K562 (cell line): ENCODE data around the gene TAF1D. TPM values are rescaled to one million over a fixed set of nuclear protein-coding genes. Genes with fewer than 3 reads are reported as not detected.

Experiments used
- ATAC-seq: fragments of 200-7000 bp; cut with Tn5 transposase; 3 replicates; pipeline ENCODE4 v1.9.1; 2020; ENCODE audit warnings: moderate library complexity
- BruUV-seq: library from RNA; stranded (reverse); fragments of 400-500 nt; replicated peaks from 2 replicates; lab custom pipeline; 2021; lab: Mats Ljungman, UMichigan
- CTCF ChIA-PET: fragments of 300-600 bp; formaldehyde crosslinking; extraction: SDS; loops from one replicate; lab custom pipeline; 2021; ENCODE audit warnings: low intra/inter-chr PET ratio; lab: Yijun Ruan, JAX
- POLR2A ChIA-PET: fragments of 300-600, 350-650 bp; sonication (Branson Sonifier 250); formaldehyde crosslinking; extraction: SDS; loops from one replicate; lab custom pipeline; 2021; ENCODE audit warnings: antibody characterized with exemption, inconsistent platforms; lab: Yijun Ruan, JAX
- DNase-seq, 4 experiments: peaks; one replicate each; pipeline versions ENCODE4 v3.0.0 to v3.0.0-alpha.2; 2011 to 2018; ENCODE audit warnings: low spot score in 3 of 4, mixed read lengths in 3 of 4; ENCODE audit errors: extremely low read depth in 1 of 4
- FAIRE-seq: peaks from 2 replicates; lab custom pipeline; 2011; peaks lifted over from hg19 to GRCh38; lab: Jason Lieb, UNC
- H2AFZ ChIP-seq: 2 replicates; pipeline ENCODE4 v1.6.0; 2011; ENCODE audit warnings: low read depth, low read length, control low read depth, inconsistent platforms
- H3K27ac ChIP-seq: fragments of 200-600 bp; 3 replicates; pipeline ENCODE4 v1.8.0; 2011; ENCODE audit warnings: low read depth, mild to moderate bottlenecking, control low read depth, inconsistent platforms, low read length, moderate library complexity, mixed read lengths; ENCODE audit errors: extremely low read depth
- H3K27me3 ChIP-seq, 2 experiments: fragments of 300-600 bp in 1 of 2; 2 replicates in 1 of 2; 3 replicates in 1 of 2; pipeline versions ENCODE4 v1.6.0 to v1.8.0; 2011; ENCODE audit warnings: inconsistent platforms in 2 of 2, low read length in 2 of 2, mild to moderate bottlenecking in 1 of 2, mixed read lengths in 1 of 2, moderate library complexity in 1 of 2; ENCODE audit not compliant: control insufficient read depth in 2 of 2, insufficient read depth in 2 of 2
- H3K36me3 ChIP-seq: fragments of 300-600 bp; 3 replicates; pipeline ENCODE4 v1.8.0; 2011; ENCODE audit warnings: mild to moderate bottlenecking, low read length, inconsistent platforms; ENCODE audit not compliant: control insufficient read depth, insufficient read depth
- H3K4me1 ChIP-seq, 2 experiments: fragments of 200-600 bp in 1 of 2; replicated peaks in 1 of 2; 2 replicates in 1 of 2; 3 replicates in 1 of 2; pipeline versions ENCODE4 v1.5.1 to v1.8.0; 2011; ENCODE audit warnings: inconsistent platforms in 2 of 2, low read length in 2 of 2, mild to moderate bottlenecking in 1 of 2, mixed read lengths in 1 of 2, moderate library complexity in 1 of 2; ENCODE audit not compliant: control insufficient read depth in 2 of 2, insufficient read depth in 2 of 2
- H3K4me2 ChIP-seq: 2 replicates; pipeline ENCODE4 v1.6.1; 2011; ENCODE audit warnings: low read length, control low read depth, inconsistent platforms, mixed read lengths; ENCODE audit not compliant: insufficient read depth
- H3K4me3 ChIP-seq: fragments of 200-600 bp; sonication (generic), shearing (Covaris generic); 2 replicates; pipeline ENCODE4 v1.5.1; 2016; ENCODE audit warnings: control low read depth, inconsistent platforms
- H3K79me2 ChIP-seq: fragments of 200-600 bp; 3 replicates; pipeline ENCODE4 v1.8.0; 2011; ENCODE audit warnings: low read length, inconsistent platforms; ENCODE audit not compliant: control insufficient read depth, insufficient read depth
- H3K9ac ChIP-seq, 2 experiments: 2 replicates each; pipeline versions ENCODE4 v1.6.0 to v1.6.1; 2011; ENCODE audit warnings: low read depth in 2 of 2, low read length in 2 of 2, control low read depth in 1 of 2, inconsistent platforms in 1 of 2, mild to moderate bottlenecking in 1 of 2, mixed read lengths in 1 of 2; ENCODE audit not compliant: insufficient read depth in 1 of 2
- H3K9me1 ChIP-seq: one replicate; pipeline ENCODE4 v1.6.0; 2011; ENCODE audit warnings: inconsistent platforms, mild to moderate bottlenecking, low read length, moderate library complexity; ENCODE audit not compliant: control insufficient read depth, insufficient read depth
- H3K9me3 ChIP-seq: replicated peaks from 2 replicates; pipeline ENCODE4 v1.5.1; 2011; ENCODE audit warnings: low read depth, low read length, inconsistent platforms; ENCODE audit not compliant: control insufficient read depth, insufficient read depth
- H4K20me1 ChIP-seq: replicated peaks from 2 replicates; pipeline ENCODE4 v1.6.1; 2011; ENCODE audit warnings: low read length, inconsistent platforms, mixed read lengths; ENCODE audit not compliant: control insufficient read depth, insufficient read depth
- CBX1 ChIP-seq: sonication (generic); IDR thresholded peaks from 2 replicates; pipeline ENCODE4 v1.6.1; 2016; ENCODE audit warnings: antibody characterized with exemption, low read depth, mild to moderate bottlenecking
- CHD2 ChIP-seq: IDR thresholded peaks from 2 replicates; pipeline ENCODE4 v1.6.1; 2011; ENCODE audit warnings: low read depth, low read length
- KDM5B ChIP-seq: fragments of 200-600 bp; sonication (generic); IDR thresholded peaks from 2 replicates; pipeline ENCODE4 v1.6.1; 2012; ENCODE audit warnings: low read depth, mild to moderate bottlenecking, moderate library complexity, low read length, control low read depth, inconsistent platforms; ENCODE audit not compliant: insufficient replicate concordance
- KLF10 ChIP-seq: fragments of 250-450 bp; sonication (Bioruptor Pico); IDR thresholded peaks from 2 replicates; pipeline ENCODE4 v1.6.1; 2021; ENCODE audit warnings: matching md5 sums
- NBN ChIP-seq: fragments of 450-650 bp; IDR thresholded peaks from 2 replicates; pipeline ENCODE4 v1.6.1; 2016; ENCODE audit warnings: low read depth, mild to moderate bottlenecking
- POLR2G ChIP-seq: fragments of 200-400 bp; formaldehyde crosslinking; IDR thresholded peaks from 2 replicates; pipeline ENCODE4 v1.6.1; 2017; ENCODE audit warnings: low read depth, mild to moderate bottlenecking, antibody characterized with exemption, low read length, moderate library complexity
- RBFOX2 ChIP-seq: fragments of 200-400 bp; formaldehyde crosslinking; IDR thresholded peaks from 2 replicates; pipeline ENCODE4 v1.6.1; 2017; ENCODE audit warnings: low read depth, mild to moderate bottlenecking, low read length, moderate library complexity
- RFX1 ChIP-seq: fragments of 450-650 bp; IDR thresholded peaks from 2 replicates; pipeline ENCODE4 v1.6.1; 2016; ENCODE audit warnings: mild to moderate bottlenecking, moderate library complexity
- SIRT6 ChIP-seq: IDR thresholded peaks from one replicate; pipeline ENCODE4 v1.6.1; 2012; ENCODE audit warnings: low read depth, mild to moderate bottlenecking, control low read depth, inconsistent platforms, low read length, moderate library complexity
- SP2 ChIP-seq: IDR thresholded peaks from 2 replicates; pipeline ENCODE4 v1.6.1; 2011; ENCODE audit warnings: mild to moderate bottlenecking, low read depth, low read length, moderate library complexity; ENCODE audit not compliant: poor library complexity, severe bottlenecking; ENCODE audit errors: extremely low read depth
- ZFP36 ChIP-seq: fragments of 150-350 bp; IDR thresholded peaks from 2 replicates; pipeline ENCODE4 v1.6.1; 2018; ENCODE audit warnings: low read length, low read depth; ENCODE audit not compliant: partially characterized antibody
- ZNF134 ChIP-seq: fragments of 250-450 bp; sonication (Bioruptor Pico); conservative IDR thresholded peaks from 2 replicates; pipeline ENCODE4 v1.4.0; 2020
- ZNF232 ChIP-seq: sonication (generic); formaldehyde crosslinking; IDR thresholded peaks from 2 replicates; pipeline ENCODE4 v1.8.0; 2022; ENCODE audit warnings: mild to moderate bottlenecking, missing genetic modification reagents
- ZNF586 ChIP-seq: fragments of 450-650 bp; formaldehyde crosslinking; conservative IDR thresholded peaks from 2 replicates; pipeline ENCODE4 v1.4.0; 2020; ENCODE audit warnings: mild to moderate bottlenecking, moderate library complexity
- ZNF778 ChIP-seq: fragments of 450-650 bp; formaldehyde crosslinking; IDR thresholded peaks from 2 replicates; pipeline ENCODE4 v1.4.0; 2020; ENCODE audit warnings: mild to moderate bottlenecking, moderate library complexity
- WGBS: fragments of 100-300 bp; shearing (Covaris generic); methylation state at CpG from one replicate; pipeline ENCODE4 v1.1.6; 2016; ENCODE audit warnings: low coverage, mixed read lengths; ENCODE audit not compliant: insufficient coverage; ENCODE audit errors: missing lambda C conversion rate; 5-methylcytosine and 5-hydroxymethylcytosine counted together
- in situ Hi-C: fragments of 300-500 bp; cut with MboI; formaldehyde crosslinking; loops from 4 replicates; pipeline ENCODE4 v1.15.0; 2018; ENCODE audit warnings: inconsistent platforms, mixed read lengths
- intact Hi-C: fragments of 100-400 bp; cut with micrococcal nuclease; formaldehyde crosslinking; loops from 2 replicates; pipeline ENCODE4 v1.14.2; 2022
- polyA plus RNA-seq, 8 experiments: library from polyadenylated mRNA; depleted of rRNA in 4 of 8; stranded (reverse) in 5 of 8; unstranded in 3 of 8; fragments of >200 nt; fragmentation: Nextera tagmentation in 2 of 8; fragmentation: Illumina TruSeq in 1 of 8; extraction: Ambion mirVana in 2 of 8; extraction: Trizol in 1 of 8; gene quantifications; 2 replicates each; pipeline versions ENCODE4 v1.2.1 to v1.2.3, GENCODE V29; 2011 to 2014; ENCODE audit warnings: inconsistent platforms in 1 of 8, missing spikeins in 1 of 8
- total RNA-seq, 7 experiments: library from RNA; depleted of rRNA in 6 of 7; stranded (reverse); fragments of >200 nt in 6 of 7; fragmentation: Illumina TruSeq in 2 of 7; extraction: Trizol in 2 of 7; gene quantifications; 2 replicates each; pipeline versions ENCODE4 v1.2.1 to v1.2.3, GENCODE V29; 2011 to 2021; ENCODE audit warnings: low replicate concordance in 1 of 7
- TF ChIP-seq, protein P1 (sequence below): sonication (generic); formaldehyde crosslinking; IDR thresholded peaks from 2 replicates; pipeline ENCODE4 v1.8.1; 2023; ENCODE audit warnings: mild to moderate bottlenecking, missing genetic modification reagents

Gene TAF1D
- total and polyA plus RNA-seq, 9 of the 15 experiments (the other 6 are each of a cell fraction or from before 2014, with no cell fraction given), result 122 to 347 (median 250) TPM

DNA sequence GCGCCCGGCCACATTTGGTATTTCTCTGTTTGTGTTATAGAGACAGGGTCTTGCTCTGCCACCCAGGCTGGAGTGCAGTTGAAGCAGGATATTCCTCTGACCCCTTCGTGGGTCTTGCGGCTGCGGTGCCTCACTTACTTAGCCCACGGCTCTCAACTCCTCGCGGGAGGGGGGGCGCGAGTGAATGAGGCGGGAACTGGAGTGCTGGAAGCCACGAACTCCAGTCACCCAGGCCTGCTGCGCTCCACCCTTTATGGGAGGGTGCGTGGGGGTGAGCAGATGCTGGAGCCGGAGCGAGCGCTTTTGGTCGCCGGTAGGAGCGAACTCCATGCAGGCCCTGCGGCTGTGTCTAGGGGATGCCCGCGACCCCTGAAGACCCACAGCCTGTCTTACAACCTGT is 2.0 kb upstream of the TAF1D start:
- H2AFZ ChIP-seq, result no peak overlapping the region
- FAIRE-seq (no peak), DNase-seq (peak in 2 of 4 experiments; percentile 26 to 32), ATAC-seq (no peak)
- intact Hi-C loops, result no loop called here
- no peaks in the 10 kb centered on the region for H3K27me3 ChIP-seq
- in situ Hi-C loops, result no loop called here
- POLR2A ChIA-PET, result interaction anchor here (5.1 kb wide), 1 partner anchor 14 kb away, joined by 98 read pairs; no protein-coding TSS in a partner anchor
- CTCF ChIA-PET, result no interaction called here
- peaks cover 4 to 10% of the 10 kb centered on the region in 2 experiments; a peak in 4 of 5 replicates for H3K4me1 ChIP-seq
- TF ChIP-seq KLF10 (CRISPR knock-in tag) (no peak), RFX1 (no peak), NBN (no peak), SIRT6 (no peak), SP2 (no peak), ZNF232 (CRISPR knock-in tag) (no peak), ZNF778 (CRISPR knock-in tag) (no peak), ZNF134 (CRISPR knock-in tag) (no peak), ZFP36 (no peak), ZNF586 (CRISPR knock-in tag) (no peak), KDM5B (no peak), CHD2 (no peak), RBFOX2 (peak; percentile 60; the same call in 1 of the 2 replicates), POLR2G (0 out of 2 replicates have a peak, but pooled peaks have one; percentile 23), CBX1 (no peak)
- TF ChIP-seq, protein P1, sequence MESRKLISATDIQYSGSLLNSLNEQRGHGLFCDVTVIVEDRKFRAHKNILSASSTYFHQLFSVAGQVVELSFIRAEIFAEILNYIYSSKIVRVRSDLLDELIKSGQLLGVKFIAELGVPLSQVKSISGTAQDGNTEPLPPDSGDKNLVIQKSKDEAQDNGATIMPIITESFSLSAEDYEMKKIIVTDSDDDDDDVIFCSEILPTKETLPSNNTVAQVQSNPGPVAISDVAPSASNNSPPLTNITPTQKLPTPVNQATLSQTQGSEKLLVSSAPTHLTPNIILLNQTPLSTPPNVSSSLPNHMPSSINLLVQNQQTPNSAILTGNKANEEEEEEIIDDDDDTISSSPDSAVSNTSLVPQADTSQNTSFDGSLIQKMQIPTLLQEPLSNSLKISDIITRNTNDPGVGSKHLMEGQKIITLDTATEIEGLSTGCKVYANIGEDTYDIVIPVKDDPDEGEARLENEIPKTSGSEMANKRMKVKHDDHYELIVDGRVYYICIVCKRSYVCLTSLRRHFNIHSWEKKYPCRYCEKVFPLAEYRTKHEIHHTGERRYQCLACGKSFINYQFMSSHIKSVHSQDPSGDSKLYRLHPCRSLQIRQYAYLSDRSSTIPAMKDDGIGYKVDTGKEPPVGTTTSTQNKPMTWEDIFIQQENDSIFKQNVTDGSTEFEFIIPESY (CRISPR knock-in tag), result peak; percentile 87
- no peaks in the 10 kb centered on the region; the same call in none of the 2 replicates for H4K20me1 ChIP-seq
- H3K4me2 ChIP-seq, result no peak overlapping the region
- 93% methylated on average over 15 of the region's 23 CpGs for WGBS
- H3K9me1 ChIP-seq, result no peaks in the 10 kb centered on the region
- H3K36me3 ChIP-seq, result peaks cover 30% of the 10 kb centered on the region
- no peaks in the 10 kb centered on the region for H3K9me3 ChIP-seq
- no TSS peak for BruUV-seq
- no peak overlapping the region for H3K4me3 ChIP-seq
- H3K27ac ChIP-seq, result no peak overlapping the region
- peaks cover 48% of the 10 kb centered on the region for H3K79me2 ChIP-seq
- H3K9ac ChIP-seq, result peak overlapping the region in 1 of 2 experiments; percentile 41; a peak in 1 of 4 replicates
